ENCODE measurements around the gene ANKS1B.

DNA sequence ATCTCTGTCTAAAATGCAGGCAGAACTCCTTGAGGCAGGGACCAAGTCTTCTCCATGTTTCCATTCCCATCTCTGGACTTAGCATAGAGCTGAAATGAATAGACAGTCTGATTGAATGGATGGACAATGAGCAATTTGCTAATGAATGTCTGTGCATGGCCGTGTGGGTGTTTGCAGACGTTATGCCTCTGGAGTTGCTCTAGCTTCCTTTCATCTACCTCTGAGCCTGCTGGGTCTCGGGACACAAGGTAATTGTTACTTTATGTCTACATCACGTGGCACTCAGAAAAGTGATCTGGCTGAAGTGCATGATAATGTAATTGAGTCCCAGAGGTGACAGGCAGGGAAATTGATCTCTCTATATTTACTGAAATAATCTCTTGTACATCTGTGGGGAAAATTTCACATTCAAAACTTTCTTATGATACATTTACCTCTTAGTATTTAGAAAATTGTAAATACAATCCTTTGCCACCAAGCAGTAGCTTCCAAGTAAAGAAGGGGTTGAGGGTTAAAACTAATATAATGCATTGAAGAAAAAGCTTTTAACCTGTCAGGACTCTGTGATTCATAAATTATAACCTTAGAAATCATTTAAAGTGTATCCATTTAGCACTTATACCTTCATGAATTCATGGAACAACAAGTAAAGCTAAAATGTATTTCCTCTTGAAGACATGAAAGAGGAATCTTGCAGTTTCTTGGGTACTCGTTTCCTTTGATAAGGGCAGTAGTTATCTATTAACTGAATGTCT, 915.6 kb downstream of the ANKS1B start:
- TF ChIP-seq, protein P1, sequence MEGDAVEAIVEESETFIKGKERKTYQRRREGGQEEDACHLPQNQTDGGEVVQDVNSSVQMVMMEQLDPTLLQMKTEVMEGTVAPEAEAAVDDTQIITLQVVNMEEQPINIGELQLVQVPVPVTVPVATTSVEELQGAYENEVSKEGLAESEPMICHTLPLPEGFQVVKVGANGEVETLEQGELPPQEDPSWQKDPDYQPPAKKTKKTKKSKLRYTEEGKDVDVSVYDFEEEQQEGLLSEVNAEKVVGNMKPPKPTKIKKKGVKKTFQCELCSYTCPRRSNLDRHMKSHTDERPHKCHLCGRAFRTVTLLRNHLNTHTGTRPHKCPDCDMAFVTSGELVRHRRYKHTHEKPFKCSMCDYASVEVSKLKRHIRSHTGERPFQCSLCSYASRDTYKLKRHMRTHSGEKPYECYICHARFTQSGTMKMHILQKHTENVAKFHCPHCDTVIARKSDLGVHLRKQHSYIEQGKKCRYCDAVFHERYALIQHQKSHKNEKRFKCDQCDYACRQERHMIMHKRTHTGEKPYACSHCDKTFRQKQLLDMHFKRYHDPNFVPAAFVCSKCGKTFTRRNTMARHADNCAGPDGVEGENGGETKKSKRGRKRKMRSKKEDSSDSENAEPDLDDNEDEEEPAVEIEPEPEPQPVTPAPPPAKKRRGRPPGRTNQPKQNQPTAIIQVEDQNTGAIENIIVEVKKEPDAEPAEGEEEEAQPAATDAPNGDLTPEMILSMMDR (conservative IDR thresholded peaks at IDR 0.05; ENCODE audit: low read depth, low read length) = no peak
- TF ChIP-seq RAD21 (IDR thresholded peaks at IDR 0.05; ENCODE audit: low read length) = no peak

All from IMR-90 (cell line).